HG02981 (cell line): ENCODE results near the gene TNRC6C.

Source experiments
- ATAC-seq: cut with Tn5 transposase; IDR thresholded peaks from one replicate; pipeline ENCODE4 v1.9.1; 2021; ENCODE audit warnings: mild to moderate bottlenecking, moderate library complexity; ENCODE audit not compliant: unreplicated experiment

Gene TNRC6C, protein sequence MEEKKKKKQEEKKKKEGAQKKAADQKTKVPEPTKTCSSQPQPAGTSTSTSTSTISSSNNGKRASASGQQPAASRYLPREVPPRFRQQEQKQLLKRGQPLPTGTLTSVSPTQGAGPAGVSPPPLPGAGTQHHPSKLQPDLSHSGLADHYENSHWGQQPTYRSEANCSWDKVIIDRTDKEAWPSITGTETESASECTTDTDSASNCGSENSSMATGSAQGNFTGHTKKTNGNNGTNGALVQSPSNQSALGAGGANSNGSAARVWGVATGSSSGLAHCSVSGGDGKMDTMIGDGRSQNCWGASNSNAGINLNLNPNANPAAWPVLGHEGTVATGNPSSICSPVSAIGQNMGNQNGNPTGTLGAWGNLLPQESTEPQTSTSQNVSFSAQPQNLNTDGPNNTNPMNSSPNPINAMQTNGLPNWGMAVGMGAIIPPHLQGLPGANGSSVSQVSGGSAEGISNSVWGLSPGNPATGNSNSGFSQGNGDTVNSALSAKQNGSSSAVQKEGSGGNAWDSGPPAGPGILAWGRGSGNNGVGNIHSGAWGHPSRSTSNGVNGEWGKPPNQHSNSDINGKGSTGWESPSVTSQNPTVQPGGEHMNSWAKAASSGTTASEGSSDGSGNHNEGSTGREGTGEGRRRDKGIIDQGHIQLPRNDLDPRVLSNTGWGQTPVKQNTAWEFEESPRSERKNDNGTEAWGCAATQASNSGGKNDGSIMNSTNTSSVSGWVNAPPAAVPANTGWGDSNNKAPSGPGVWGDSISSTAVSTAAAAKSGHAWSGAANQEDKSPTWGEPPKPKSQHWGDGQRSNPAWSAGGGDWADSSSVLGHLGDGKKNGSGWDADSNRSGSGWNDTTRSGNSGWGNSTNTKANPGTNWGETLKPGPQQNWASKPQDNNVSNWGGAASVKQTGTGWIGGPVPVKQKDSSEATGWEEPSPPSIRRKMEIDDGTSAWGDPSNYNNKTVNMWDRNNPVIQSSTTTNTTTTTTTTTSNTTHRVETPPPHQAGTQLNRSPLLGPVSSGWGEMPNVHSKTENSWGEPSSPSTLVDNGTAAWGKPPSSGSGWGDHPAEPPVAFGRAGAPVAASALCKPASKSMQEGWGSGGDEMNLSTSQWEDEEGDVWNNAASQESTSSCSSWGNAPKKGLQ (N-terminal part only)

DNA sequence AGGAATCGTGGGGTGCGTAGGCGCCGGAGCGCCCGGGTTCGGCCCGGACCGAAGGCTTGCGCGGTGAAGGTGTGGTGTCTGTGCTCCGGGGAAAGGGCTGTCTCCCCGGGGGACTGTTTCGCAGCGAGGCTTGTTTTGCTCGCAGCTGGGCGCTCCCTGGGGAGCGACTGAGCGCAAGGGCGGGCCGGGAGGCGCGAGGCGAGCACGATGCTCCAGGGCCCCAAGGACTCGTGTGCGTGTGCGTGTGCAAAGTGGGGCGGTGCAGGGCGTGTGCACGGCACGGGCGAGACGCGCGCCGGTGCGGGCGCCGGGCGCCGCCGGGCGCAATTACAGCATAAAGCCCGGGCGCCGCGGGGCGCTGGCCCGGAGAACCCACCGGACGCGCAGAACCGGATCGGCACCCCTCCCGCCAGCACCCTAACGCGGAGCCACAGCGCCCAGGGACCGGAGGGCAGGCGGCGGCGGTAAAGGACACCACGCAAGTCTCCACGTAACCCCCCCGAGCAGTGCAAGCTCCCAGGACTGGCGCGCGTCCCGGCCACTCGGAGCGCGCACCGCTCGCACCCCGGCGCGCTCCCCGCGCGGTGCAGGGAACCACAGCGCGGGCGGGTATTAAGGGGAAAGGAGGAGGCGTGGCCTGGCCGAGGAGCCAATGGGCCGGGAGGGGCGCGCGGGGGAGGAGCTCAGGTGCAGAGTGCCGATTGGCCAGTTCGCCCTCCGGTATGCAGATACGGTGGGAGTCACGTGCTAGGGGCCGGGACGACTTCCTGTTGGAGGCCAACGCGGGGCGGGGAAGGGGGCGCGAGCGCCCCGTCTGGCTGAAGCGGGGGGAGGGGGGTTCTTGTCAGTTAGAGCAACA is at the start of gene TNRC6C:
Gene TNRC6C, plus strand, starts transcription at position 847 of the 859 bp plus-strand sequence. CDS start 45,504 bp downstream, outside the sequence.
- peak; percentile 83 for ATAC-seq

DNA sequence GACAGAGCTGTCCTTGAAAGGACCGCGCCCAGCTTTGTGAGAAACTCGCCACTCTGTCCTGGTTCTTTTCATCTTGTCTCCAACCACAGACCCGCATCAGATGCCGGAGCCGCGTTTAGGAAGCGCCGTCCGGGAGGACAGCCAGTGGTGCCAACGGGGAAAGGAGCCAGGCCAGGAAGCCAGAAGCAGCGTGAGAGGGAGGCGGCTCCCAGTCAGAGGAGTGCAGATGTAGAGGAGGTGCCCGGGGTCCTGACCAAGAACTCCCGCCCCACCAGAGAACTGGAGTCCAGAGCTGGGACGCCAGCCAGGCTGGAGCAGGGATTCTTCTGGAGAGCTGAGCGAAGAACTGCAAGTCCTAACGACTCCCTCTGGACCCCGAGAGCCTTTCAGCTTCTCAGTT is 49.3 kb upstream of the TNRC6C start:
- no peak for ATAC-seq

DNA sequence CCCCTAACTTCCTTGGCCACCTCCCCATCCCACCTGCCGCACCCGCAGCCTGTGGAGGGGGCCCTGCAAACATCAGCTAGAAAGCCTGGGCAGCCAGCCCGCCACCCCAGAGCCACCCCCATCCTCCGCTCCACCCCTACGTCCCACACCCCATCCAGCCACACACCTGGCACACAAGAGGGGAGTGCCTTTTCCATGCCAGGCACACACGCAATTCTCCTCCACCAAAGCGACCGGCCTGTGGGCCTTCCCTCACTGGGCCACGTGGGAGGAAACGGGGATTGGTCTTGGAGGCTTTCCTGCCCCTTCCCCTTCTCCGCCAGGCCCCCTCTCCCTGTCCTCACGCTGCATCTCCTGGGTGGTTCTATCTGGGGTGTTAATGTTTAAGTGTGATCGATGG is 48.7 kb upstream of the TNRC6C start:
- no peak for ATAC-seq

DNA sequence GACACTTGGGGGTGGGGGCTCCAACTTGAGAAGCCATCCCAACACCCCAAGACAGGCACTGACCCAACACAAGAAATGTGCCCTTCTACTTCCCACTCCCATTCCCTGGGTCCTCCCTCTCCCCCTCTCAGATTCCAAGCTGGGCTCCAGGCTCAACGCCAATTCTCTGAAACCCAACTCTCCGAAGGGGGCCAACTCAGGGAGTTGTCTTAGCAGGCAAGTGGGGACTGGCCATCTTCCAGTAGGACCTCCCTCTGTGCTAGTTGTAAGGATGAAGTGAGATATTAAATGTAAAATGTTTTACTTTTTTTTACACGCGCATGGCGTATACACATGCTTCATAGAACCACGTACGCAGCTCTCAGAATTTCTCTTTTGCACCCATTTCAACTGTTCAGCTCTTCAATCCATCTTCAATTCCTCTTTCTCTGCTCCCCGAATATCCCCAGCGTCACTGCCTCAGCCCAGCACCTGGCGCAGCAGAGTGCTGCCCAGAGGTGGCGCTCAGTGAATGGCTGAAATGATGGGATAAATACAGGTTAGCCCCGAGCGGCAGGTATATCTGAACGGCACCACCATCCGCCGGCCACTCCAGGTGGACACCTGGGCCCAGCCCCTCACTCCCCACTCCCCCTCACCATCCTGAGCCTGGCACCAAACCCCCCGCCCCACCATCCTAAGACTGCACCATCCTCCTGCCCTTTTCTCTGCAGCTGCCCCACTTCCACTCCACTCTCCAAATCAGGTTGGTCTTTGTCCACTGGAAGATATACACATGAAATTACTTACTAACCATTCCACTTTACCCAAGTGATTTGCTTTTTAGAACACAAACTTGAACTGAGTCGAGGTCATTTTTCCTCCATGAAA is 43.9 kb upstream of the TNRC6C start:
- ATAC-seq: no peak

DNA sequence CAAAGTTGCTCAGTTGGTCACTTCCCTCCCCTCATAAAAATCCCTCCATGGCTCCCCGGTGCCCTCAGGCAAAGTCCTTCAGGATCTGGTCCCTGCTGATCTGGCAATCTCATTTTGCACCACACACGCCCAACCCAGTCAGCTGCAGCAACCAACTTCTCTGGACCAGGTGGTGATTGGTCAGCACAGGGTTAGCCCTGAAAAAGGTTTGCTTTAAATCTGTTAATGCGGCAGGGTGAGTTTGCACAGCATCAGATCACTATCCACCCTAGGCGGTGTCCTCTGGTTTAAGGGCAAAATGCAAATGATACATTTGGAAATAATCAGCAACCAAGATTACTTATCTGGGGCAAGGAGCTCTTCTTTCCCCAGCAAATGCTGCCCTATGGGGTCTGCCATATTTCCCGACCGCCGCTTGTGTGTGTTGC is 42.9 kb upstream of the TNRC6C start:
- ATAC-seq: no peak

DNA sequence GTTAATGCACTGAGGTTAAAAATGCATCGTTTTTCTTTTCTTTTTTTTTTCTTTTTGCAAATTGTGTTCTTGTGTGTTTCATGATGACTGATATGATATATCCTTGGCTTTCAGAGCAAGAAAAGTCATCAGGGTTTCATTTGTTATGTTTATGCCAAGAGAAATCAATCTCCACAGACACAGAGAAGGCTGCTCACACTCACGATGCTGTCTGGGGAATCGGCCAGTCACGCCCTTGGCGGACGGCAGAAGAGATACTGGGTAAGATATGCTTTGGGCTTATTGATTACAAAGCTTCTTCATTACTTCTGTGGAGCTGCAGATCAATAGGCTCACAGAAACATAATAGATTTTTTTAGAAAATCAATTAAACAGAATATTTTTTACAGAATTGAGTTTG is 42.2 kb upstream of the TNRC6C start:
- ATAC-seq: no peak

DNA sequence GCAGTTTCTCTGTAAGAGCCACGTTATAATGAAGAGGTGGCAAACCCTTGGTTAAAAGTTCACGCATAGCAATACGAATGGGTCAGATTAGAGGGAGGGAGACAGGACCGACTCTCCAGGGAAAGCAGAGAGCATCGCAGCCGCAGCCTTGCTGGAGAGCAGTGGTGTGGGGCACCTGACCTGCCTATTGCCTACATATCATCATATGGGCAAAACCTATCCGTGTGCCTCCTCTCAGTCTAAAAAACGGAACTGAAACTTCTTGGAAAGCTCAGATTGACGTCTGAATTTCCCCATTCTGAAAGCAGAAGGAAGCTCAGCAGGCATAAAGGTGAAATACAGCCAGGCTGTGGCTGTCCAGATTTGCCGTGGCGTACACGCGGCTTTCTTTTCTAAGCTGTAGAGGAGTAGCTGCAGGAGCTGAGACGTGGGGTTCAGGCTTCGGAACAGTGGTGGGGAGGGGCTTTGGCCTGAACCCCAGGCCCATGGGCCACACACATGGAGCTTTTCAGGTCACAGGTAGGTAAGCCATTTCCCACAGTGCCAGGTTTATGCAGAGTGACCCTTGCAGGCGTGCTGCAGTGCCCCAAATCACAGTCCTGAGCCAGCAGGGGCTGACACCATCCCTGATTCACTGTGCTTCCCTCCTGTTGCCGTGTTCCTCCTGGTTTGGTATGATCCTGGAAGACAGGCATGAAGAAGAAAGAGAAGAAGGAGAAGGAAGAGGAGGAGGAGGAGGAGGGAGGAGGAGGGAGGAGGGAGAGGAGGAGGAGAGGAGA is 41.6 kb upstream of the TNRC6C start:
- no peak for ATAC-seq

DNA sequence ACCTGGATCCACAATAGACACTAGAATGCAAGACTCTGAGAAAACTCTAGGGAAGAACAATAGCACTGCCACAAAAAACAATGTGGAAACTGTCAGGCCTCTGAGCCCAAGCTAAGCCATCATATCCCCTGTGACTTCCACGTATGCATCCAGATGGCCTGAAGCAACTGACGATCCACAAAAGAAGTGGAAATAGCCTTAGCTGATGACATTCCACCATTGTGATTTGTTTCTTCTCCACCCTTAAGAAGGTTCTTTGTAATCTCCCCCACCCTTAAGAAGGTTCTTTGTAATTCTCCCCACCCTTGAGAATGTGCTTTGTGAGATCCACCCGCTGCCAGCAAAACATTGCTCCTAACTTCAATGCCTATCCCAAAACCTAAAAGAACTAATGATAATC is 39.2 kb upstream of the TNRC6C start:
- no peak for ATAC-seq

DNA sequence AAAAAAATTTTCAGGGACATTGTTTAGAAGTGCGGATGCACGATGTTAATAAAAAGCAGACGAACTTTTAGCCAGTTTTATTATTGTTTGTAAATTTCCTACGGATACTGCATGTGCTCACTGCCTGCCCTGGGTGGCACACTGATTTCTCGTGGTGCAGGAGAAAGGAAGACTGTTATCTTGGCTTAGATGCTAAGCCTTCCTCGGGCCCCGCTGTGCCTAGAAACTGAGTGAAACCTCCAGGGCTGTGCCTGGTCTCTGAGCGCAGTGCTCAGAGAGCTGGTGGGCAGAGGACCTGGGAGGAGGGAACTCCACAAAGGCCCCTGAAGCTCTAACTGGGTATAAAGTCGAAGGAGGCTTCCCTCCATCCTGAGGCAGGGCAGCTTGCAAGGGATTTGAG is 35.4 kb upstream of the TNRC6C start:
- no peak for ATAC-seq

DNA sequence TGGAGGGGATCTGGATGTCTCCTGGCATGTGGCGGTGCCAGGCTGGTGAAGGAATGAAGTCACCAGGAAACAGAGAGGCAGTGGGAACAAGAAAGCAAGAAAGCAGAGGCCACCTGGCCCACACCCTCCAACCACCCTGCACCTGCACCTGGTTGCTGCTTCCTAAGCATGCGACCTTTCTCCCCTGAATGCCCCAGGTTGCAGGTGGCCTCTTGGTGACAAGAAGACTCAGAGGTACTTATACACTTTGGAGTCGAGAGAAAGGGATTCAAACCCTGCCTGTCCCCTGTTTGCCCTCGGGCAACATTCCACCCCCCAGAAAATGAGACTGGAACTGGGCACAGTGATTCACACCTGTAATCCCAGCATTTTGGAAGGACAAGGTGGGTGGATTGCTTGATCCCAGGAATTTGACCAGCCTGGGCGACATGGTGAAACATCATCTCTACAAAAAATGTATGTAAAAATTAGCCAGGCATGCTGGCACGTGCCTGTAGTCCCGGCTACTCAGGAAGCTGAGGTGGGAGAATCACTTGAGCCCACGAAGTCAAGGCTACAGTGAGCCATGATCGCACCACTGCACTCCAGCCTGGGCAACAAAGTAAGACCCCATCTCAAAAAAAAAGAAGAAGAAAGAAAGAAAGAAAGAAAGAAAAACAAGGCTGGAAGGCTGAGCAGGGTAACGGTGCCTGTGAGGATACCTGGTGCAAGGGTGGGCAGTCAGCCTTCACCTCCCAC is 34.6 kb upstream of the TNRC6C start:
- no peak for ATAC-seq

DNA sequence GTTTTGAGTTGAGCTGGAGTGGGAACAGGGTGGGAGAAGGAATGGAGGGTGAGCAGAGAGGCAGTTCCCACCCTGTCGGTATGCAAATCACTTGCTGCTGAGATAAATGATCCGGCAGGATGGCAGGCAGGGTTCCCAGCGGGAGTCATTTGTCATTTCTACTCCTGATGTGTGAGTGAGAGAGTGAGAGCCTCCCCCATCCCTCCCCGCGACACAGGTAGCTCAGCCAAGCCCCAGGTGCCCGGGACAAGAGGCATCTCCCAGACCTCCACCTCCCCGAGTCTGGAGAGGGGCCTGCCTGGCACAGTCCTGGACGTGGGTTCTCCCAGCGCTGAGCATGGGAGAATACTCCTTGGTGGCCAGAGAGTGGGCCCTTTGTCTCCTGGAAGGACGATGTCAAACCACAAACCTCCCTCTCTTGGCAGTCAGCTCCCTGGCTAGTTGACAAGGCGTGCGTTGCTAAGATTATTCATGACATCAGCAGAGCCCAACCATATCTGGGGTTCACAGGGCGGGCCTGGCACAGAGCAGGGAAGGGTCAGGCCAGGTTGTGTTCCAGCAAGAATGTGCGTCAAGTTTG is 33.7 kb upstream of the TNRC6C start:
- no peak for ATAC-seq

DNA sequence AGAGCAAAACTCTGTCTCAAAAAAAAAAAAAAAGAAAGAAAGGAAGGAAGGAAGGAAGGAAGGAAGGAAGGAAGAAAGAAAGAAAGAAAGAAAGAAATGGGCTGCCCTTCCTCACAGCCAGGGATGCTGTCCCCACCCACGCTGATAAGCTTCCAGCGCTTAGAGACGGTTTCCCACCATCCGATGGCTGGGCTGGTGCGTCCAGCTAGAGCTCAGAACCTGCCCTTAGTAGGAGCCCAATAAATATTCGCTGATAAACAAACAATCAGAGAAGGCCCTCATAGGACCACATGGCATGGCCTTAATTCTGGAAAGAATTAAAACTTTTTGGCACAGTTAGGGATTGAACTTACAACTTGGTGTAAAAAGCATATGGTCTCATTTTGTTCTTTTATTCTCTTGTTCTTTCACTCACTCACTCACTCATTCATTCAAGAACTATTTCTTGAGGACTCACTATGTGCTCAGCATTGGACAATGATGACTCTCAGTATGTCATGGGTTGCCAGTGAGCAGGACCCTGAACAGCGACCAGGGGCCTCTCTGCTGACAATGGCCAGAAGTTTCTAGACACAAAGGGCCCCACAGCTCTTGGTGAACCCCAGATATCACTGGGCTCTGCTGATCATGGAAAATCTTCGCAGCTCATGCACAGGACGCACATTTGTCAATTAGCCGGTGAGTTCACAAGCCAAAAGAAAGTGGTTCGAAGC is 32.5 kb upstream of the TNRC6C start:
- no peak for ATAC-seq

DNA sequence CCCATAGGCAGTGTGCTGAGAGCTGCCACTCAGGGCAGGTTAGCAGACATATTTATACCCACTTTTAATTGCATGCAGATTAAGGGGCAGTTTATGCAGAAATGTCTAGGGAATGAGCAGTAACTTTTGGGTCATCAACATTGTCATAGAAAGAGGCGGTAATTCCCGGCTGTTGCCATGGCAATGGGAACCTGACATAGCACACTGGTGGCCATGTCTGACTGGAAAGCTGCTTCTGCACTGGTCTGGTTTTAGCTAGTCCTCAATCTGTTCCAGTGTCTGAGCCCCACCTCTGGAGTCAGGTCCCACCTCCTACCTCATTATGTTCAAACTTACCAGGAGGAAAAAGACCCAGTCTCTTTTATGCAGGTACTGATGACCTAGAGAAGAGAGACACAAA is 31.5 kb upstream of the TNRC6C start:
- ATAC-seq: no peak

DNA sequence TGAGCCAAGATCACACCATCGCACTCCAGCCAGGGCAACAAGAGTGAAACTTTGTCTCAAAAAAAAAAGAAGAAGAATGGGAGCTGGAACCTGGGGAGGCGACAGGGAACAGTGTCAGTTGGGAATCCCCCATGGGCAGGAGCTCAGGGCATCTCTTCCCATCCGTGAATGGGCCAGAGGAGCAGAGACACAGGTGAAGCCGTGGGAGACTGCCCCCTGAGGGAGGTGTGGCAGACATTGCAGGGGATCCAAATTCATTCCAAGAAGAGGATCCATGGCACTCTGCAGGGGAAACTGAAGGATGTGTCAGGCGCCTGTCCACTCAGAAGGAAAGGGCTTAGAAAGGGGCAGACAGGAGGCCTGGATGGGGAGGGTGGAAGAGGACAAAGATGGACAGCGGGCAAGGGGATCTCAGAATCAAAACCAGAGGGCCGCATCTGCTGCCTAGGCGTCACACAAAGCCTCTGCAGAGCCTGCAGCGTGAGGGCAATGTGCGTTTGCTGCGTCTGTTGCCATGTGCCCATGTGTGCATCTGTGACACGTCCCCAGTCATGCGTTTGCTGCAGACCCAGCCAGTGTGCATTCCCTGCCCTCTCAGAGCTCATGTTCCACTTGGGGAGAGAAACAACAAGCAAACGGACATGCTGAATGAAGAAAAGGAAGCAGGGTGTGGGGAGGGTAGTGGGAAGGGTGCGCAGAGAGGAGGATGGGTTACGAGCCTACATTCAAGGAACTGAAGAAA is 30.6 kb upstream of the TNRC6C start:
- no peak for ATAC-seq

DNA sequence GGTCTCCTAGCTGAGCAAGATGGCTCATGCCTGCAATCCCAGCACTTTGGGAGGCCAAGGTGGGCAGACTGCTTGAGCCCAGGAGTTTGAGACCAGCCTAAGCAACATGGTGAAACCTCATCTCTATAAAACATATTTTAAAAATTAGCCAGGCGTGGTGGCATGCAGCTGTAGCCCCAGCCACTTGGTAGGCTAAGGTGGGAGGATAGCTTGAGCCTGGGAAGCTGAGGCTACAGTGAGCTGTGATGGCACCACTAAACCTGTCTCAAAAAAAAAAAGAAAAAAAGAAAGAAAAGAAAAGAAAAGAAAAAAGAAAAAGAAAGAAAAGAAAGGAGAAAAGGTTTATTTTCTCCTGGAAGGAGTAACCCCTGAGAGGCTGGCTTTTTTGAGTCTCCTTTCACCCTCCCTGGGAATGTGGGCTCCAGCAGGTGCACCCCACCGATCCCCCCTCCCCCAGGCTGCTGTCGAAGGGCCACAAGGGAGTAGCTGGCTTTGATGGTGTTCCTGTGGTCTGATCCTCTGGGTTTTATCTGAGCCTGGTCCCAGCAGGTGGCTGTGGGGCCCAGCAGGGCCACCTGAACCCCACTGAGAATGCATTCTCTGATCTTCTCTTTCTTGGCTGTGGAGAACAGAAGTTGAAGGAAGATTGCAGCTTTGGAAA is 29.9 kb upstream of the TNRC6C start:
- no peak for ATAC-seq

DNA sequence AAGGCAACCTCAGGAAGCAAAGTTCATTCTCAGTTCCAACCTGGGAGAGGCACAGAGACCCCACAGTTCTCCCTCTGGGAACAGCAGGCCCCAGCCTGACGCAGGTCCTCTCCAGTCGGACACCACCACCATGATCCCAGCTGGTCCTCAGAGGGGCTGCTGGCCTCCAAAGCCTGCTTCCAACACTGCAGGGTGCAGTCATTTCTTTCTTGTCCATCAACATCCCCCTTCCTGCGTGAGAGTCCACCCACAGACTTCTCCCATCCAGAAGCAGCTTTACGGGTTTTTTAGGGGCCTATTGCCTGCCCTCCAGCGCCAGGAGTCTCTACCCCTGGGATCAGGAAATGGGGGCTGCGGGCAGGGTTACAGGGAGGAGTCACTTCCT is 29.3 kb upstream of the TNRC6C start:
- ATAC-seq: no peak
